NOMO-1 treated with DMSO at 0.1 percent for 48 hours (cell line): ENCODE data around the gene CUBN.

Experiments used
- DNase-seq: peaks from one replicate; lab custom pipeline; 2025; ENCODE audit not compliant: unreplicated experiment; lab: John Stamatoyannopoulos, UW

The CUBN gene

GRCh38 chr10:16886031-16886430, 243.6 kb downstream of the CUBN start:
- no peak for DNase-seq

- no peak for DNase-seq
Observed at GRCh38 chr10:16884497-16884896, 245.1 kb downstream of the CUBN start.

DNA sequence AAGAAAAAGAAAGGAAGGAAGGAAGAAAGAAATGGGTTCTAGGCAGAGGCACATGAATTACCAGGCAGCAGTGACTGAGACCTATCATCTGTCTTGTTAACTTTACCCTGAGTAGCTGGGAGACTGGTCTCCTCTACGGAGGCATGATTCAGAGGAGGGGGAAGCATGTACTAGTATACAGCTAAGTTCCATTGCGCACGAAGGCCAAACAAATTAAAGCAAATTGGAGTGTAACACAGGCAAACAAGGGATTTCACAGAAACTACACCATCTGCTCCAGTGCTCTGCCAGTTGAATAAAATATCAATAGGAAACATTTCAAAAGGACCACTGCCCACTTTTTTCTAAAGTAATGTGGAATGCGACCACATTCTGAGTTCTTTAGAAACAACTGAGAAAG, 246.5 kb downstream of the CUBN start:
- no peak for DNase-seq

GRCh38 chr10:16870331-16870730, 259.3 kb downstream of the CUBN start:
- DNase-seq = no peak

- no peak for DNase-seq
Observed at GRCh38 chr10:16867990-16868389, 261.6 kb downstream of the CUBN start.

- DNase-seq = no peak
Observed at GRCh38 chr10:16867556-16867955, 262.1 kb downstream of the CUBN start.

GRCh38 chr10:16866541-16867275, 262.9 kb downstream of the CUBN start:
- DNase-seq = no peak

DNA sequence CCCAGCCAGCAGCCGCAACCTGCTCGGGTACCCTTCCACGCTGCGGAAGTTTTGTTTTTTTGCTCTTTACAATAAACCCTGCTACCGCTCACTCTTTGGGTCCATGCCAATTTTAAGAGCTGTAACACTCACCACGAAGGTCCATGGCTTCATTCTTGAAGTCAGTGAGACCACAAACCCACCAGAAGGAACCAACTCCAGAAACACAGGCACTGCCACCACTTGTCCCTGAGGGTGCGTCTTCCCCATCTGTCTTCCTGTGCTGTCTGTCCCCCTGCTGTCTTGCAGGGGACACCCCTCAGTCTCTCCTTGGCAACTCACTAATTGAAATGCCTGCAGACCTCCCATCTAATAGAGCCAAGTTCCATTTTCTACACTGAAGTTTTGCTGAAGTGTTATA, 263.8 kb downstream of the CUBN start:
- DNase-seq = no peak

- DNase-seq = no peak
Observed at GRCh38 chr10:16863766-16864165, 265.8 kb downstream of the CUBN start.

- DNase-seq = no peak
Observed at GRCh38 chr10:16857419-16857818, 272.2 kb downstream of the CUBN start.

DNA sequence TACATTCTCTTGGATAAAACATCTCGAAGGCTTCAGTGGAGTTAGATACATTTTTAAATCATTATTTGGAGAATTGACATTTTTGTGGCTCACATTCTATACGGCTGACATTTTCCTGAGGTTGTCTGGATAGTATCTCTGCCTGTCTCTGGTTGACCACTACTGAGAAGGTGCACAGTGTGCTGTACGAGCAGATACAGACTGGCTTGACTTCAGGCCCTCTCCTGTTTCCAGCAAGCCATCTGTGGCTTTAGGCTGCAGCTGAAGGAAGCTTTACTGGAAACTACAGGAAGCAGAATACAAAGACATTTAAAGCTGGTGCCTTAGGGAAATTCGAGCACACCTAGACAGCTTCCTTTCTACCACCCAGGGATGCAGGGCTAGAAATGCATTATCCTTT, 273.0 kb downstream of the CUBN start:
- no peak for DNase-seq

DNA sequence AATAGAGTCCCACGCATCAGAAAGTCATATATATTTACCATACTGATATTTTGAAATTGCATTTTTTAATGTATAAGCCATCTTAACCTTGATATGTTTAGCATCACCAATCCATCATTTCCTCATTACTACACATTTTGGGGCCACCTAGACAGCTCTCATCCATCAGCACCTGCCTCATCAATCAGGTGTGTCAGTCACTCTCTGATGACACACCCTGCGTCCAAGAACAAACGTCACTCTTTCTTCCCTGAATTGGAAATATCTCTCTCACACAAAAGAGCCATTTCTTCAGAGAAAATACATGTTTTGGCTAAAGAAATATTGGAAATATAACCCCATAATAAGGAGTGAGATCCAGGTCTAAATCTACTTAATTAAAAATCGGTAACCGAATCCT, 273.5 kb downstream of the CUBN start:
- DNase-seq = no peak

GRCh38 chr10:16854623-16855022, 275.0 kb downstream of the CUBN start:
- DNase-seq = no peak

GRCh38 chr10:16853809-16854208, 275.8 kb downstream of the CUBN start:
- DNase-seq = no peak

GRCh38 chr10:16853201-16853600, 276.4 kb downstream of the CUBN start:
- peak; percentile 18 for DNase-seq

GRCh38 chr10:16852624-16853023, 277.0 kb downstream of the CUBN start:
- no peak for DNase-seq

GRCh38 chr10:16848562-16849154, 281.0 kb downstream of the CUBN start:
- no peak for DNase-seq

DNA sequence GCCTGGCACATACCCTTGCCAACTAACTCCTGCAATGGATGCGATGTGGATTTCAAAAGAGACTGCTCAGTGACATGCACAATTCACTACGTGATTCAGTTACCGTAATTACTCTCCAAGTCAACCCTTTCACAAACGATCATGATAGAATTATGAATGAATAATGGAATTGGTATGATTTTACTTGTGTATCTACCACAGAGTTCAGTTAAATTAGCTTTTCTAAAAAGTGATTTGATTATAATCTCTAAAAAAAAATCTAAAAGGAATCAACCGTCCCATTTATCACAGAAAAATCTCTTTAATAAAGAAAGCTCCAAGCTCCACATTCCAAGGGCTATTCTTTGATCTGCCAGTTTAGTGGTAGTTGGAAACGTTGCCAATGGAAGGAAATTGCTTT, 282.0 kb downstream of the CUBN start:
- DNase-seq = no peak

DNA sequence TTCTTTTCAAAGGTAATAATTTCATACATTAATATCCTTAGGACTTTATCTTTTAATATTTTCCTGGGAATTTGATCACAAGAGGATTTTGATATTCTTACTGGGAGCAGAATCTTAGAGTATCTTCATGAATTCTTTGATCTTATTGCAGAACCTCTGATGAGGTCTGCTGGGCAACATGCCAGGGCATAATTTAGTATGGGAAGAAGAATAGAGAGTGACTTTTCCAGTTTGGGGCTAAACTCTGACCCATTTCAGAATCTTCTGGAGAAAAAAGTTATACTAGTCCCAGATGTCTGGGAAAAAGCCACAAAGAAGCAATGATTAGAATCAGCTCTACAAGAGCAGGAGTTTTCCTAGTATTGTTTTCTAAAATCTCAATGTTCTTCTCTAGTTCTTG, 284.4 kb downstream of the CUBN start:
- DNase-seq = no peak

- DNase-seq = peak; percentile 83
Observed at GRCh38 chr10:16843252-16843870, 286.2 kb downstream of the CUBN start.

DNA sequence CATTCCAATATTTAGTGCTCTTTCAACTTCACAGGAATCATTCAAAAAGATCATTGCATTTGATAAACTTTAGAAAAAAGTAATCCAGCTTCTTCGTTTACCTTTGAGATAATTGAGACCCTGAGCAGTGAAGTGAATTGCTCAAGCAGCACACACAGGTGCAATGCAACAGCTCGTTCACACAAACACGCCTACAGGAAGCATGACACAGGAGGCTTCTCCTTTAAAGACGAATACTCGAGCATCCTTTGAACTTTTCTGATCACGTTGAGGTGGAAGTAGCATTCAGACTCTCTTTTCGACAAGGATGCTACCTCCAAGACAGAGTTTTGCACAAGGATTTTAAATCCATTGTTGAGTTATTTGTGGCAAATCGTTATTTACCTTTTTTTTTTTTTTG, 294.4 kb downstream of the CUBN start:
- no peak for DNase-seq

DNA sequence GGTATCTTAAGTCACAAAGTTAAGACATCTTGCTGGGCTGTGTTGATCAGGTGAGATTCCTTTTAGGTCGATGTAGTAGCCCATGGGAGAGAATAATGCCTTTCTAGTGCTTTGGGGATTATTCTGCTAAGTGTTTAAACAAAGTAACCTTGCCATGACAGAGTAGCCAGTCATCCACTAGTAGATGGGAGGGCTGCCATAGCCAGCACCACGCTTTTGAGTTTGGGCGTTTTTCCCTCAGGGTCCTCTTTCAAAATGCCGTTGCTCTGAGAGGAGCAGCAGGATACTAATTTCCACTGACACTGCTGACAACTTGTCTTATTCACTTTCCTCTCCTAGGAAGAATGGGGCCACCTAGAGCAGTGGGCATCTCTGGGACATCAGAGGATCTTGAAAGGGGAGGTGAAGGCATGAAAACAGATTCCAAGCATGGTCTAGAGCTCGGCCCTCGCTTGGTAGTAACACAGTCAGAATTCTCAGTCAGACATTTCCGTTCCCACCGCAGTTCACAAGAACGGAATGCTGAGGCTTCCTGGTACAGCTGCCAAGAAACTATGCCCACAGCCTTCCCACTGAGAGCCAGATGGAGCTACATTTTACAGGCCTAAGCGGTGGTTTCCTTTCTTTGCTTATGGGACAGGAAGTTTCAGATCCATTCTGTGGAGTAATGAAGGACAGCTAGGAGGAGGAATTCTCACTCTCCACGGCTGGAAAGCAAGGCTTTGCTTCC, 297.1 kb downstream of the CUBN start:
- DNase-seq = no peak
